HepG2 (cell line): ENCODE data around the gene GABARAPL2. TPM values are rescaled to one million over a fixed set of nuclear protein-coding genes. Genes with fewer than 3 reads are reported as not detected.

Experiments used
- ATAC-seq: fragments of 200-7000 bp; cut with Tn5 transposase; 3 replicates; pipeline ENCODE4 v1.9.1; 2020; ENCODE audit warnings: mild to moderate bottlenecking, moderate library complexity
- BruUV-seq: library from RNA; stranded (reverse); fragments of 400-500 nt; replicated peaks from 2 replicates; lab custom pipeline; 2021; lab: Mats Ljungman, UMichigan
- CTCF ChIA-PET: fragments of 300-600 bp; formaldehyde crosslinking; extraction: SDS; loops from one replicate; lab custom pipeline; 2021; ENCODE audit warnings: low total read pairs, inconsistent platforms, low intra/inter-chr PET ratio; lab: Yijun Ruan, JAX
- POLR2A ChIA-PET: fragments of 350-600 bp; sonication (Branson Sonifier 250); formaldehyde crosslinking; loops from one replicate; lab custom pipeline; 2020; ENCODE audit warnings: antibody characterized with exemption, inconsistent platforms; lab: Yijun Ruan, JAX
- DNase-seq: peaks from one replicate; pipeline ENCODE4 v3.0.0-alpha.2; 2015; ENCODE audit warnings: low spot score
- FAIRE-seq: peaks from 3 replicates; lab custom pipeline; 2011; peaks lifted over from hg19 to GRCh38; lab: Jason Lieb, UNC
- H2AFZ ChIP-seq: one replicate; pipeline ENCODE4 v1.6.1; 2011; ENCODE audit warnings: low read length, inconsistent platforms
- H3K27ac ChIP-seq: fragments of 300-600 bp; 3 replicates; pipeline ENCODE4 v1.8.0; 2011; ENCODE audit warnings: mixed run types, mild to moderate bottlenecking, mixed read lengths, low read length, inconsistent platforms; ENCODE audit not compliant: insufficient read depth; ENCODE audit errors: extremely low read length
- H3K27me3 ChIP-seq, 2 experiments: fragments of 200-600 bp in 1 of 2; 2 replicates in 1 of 2; 3 replicates in 1 of 2; pipeline versions ENCODE4 v1.6.0 to v1.8.0; 2011; ENCODE audit warnings: low read length in 2 of 2, mild to moderate bottlenecking in 2 of 2, moderate library complexity in 2 of 2, inconsistent platforms in 1 of 2; ENCODE audit not compliant: insufficient read depth in 2 of 2, control insufficient read depth in 1 of 2
- H3K36me3 ChIP-seq, 2 experiments: fragments of 200-600 bp in 1 of 2; replicated peaks in 1 of 2; 2 replicates in 1 of 2; 3 replicates in 1 of 2; pipeline versions ENCODE4 v1.5.1 to v1.8.0; 2011; ENCODE audit warnings: low read length in 2 of 2, inconsistent platforms in 1 of 2; ENCODE audit not compliant: insufficient read depth in 2 of 2, control insufficient read depth in 1 of 2
- H3K4me1 ChIP-seq: 2 replicates; pipeline ENCODE4 v1.5.1; 2012; ENCODE audit warnings: low read length, inconsistent platforms; ENCODE audit not compliant: insufficient read depth
- H3K4me2 ChIP-seq: 2 replicates; pipeline ENCODE4 v1.6.0; 2011; ENCODE audit warnings: low read depth, low read length, inconsistent platforms
- H3K4me3 ChIP-seq, 3 experiments: fragments of 200-600 bp in 1 of 3; sonication (generic), shearing (Covaris generic) in 1 of 3; replicated peaks in 1 of 3; 2 replicates each; pipeline ENCODE4 v1.5.1; 2011 to 2016; ENCODE audit warnings: low read length in 3 of 3, inconsistent platforms in 2 of 3, low read depth in 2 of 3, mild to moderate bottlenecking in 2 of 3, control low read depth in 1 of 3, mixed read lengths in 1 of 3; ENCODE audit not compliant: insufficient read depth in 1 of 3
- H3K79me2 ChIP-seq: one replicate; pipeline ENCODE4 v1.6.1; 2011; ENCODE audit warnings: low read length, inconsistent platforms; ENCODE audit not compliant: insufficient read depth
- H3K9ac ChIP-seq: 2 replicates; pipeline ENCODE4 v1.6.0; 2011; ENCODE audit warnings: mild to moderate bottlenecking, low read depth, low read length, inconsistent platforms; ENCODE audit not compliant: insufficient read depth
- H3K9me3 ChIP-seq: 2 replicates; pipeline ENCODE4 v1.5.1; 2012; ENCODE audit warnings: mild to moderate bottlenecking, low read length
- H4K20me1 ChIP-seq: 2 replicates; pipeline ENCODE4 v1.6.0; 2011; ENCODE audit warnings: inconsistent platforms, mild to moderate bottlenecking, low read length, moderate library complexity; ENCODE audit not compliant: insufficient read depth
- ATAD3A ChIP-seq: sonication (generic); formaldehyde crosslinking; IDR thresholded peaks from 2 replicates; pipeline ENCODE4 v1.4.0; 2020; ENCODE audit warnings: missing genetic modification reagents
- ATF5 ChIP-seq: sonication (generic); formaldehyde crosslinking; IDR thresholded peaks from 2 replicates; pipeline ENCODE4 v1.4.0; 2020; ENCODE audit warnings: mild to moderate bottlenecking, low read depth, missing genetic modification reagents
- BCL3 ChIP-seq: sonication (generic); formaldehyde crosslinking; IDR thresholded peaks from 2 replicates; pipeline ENCODE4 v1.5.1; 2020; ENCODE audit warnings: mild to moderate bottlenecking, missing genetic modification reagents, moderate library complexity
- CHCHD3 ChIP-seq: sonication (generic); formaldehyde crosslinking; IDR thresholded peaks from 2 replicates; pipeline ENCODE4 v1.8.0; 2022; ENCODE audit warnings: mild to moderate bottlenecking, missing genetic modification reagents, moderate library complexity
- HNF1A ChIP-seq, 2 experiments: sonication (generic) in 1 of 2; formaldehyde crosslinking in 1 of 2; IDR thresholded peaks; 2 replicates each; pipeline versions ENCODE4 v1.4.0 to v1.6.1; 2016 to 2020; ENCODE audit warnings: borderline replicate concordance in 1 of 2, low read depth in 1 of 2, mild to moderate bottlenecking in 1 of 2, missing genetic modification reagents in 1 of 2
- MXD1 ChIP-seq: sonication (generic); formaldehyde crosslinking; IDR thresholded peaks from 2 replicates; pipeline ENCODE4 v1.4.0; 2020; ENCODE audit warnings: mild to moderate bottlenecking, missing genetic modification reagents
- RAD21 ChIP-seq: fragments of 450-650 bp; formaldehyde crosslinking; IDR thresholded peaks from 2 replicates; pipeline ENCODE4 v1.5.0; 2020; ENCODE audit warnings: mild to moderate bottlenecking
- RFX3 ChIP-seq: IDR thresholded peaks from 2 replicates; pipeline ENCODE4 v1.6.1; 2016; ENCODE audit warnings: missing biosample characterization, missing genetic modification reagents
- STAT5B ChIP-seq: sonication (generic); formaldehyde crosslinking; IDR thresholded peaks from 2 replicates; pipeline ENCODE4 v1.4.0; 2020; ENCODE audit warnings: missing genetic modification reagents
- THAP7 ChIP-seq: sonication (generic); formaldehyde crosslinking; IDR thresholded peaks from 2 replicates; pipeline ENCODE4 v1.8.1; 2023; ENCODE audit warnings: mild to moderate bottlenecking, missing genetic modification reagents
- ZFX ChIP-seq: sonication (generic); formaldehyde crosslinking; IDR thresholded peaks from 2 replicates; pipeline ENCODE4 v1.4.0; 2020; ENCODE audit warnings: mild to moderate bottlenecking, low read depth, missing genetic modification reagents, moderate library complexity
- ZMYM3 ChIP-seq: sonication (generic); formaldehyde crosslinking; IDR thresholded peaks from 2 replicates; pipeline ENCODE4 v1.5.1; 2020; ENCODE audit warnings: mild to moderate bottlenecking, missing genetic modification reagents
- ZNF580 ChIP-seq: IDR thresholded peaks from 2 replicates; pipeline ENCODE4 v1.6.1; 2016; ENCODE audit warnings: low read depth, borderline replicate concordance
- ZNF747 ChIP-seq: sonication (generic); formaldehyde crosslinking; IDR thresholded peaks from 2 replicates; pipeline ENCODE4 v1.8.1; 2023; ENCODE audit warnings: missing genetic modification reagents, mild to moderate bottlenecking, borderline replicate concordance
- WGBS: methylation state at CpG from one replicate; pipeline ENCODE4 v1.1.6; 2017; ENCODE audit warnings: low lambda C conversion rate; 5-methylcytosine and 5-hydroxymethylcytosine counted together
- in situ Hi-C: cut with HindIII; loops from 2 replicates; pipeline ENCODE4 v1.10.0; 2017; ENCODE audit warnings: low pct_unique_long_range_greater_than_20kb; ENCODE audit not compliant: extremely low pct_ligation_motif_present
- intact Hi-C: fragments of 100-400 bp; cut with micrococcal nuclease; formaldehyde crosslinking; loops from one replicate; pipeline ENCODE4 v1.10.0; 2022; ENCODE audit not compliant: unreplicated experiment
- polyA plus RNA-seq, 8 experiments: library from polyadenylated mRNA; depleted of rRNA in 3 of 8; stranded (reverse) in 7 of 8; unstranded in 1 of 8; fragments of >200 nt; fragmentation: Illumina TruSeq in 4 of 8; extraction: Trizol in 4 of 8; gene quantifications; 2 replicates each; pipeline versions ENCODE4 v1.2.1 to v1.2.3, GENCODE V29; 2011 to 2016; ENCODE audit warnings: low read depth in 4 of 8, missing spikeins in 1 of 8, mixed read lengths in 1 of 8; ENCODE audit not compliant: insufficient read depth in 1 of 8
- total RNA-seq, 5 experiments: library from RNA; depleted of rRNA; stranded (reverse); fragments of >200 nt; fragmentation: Illumina TruSeq; extraction: Trizol; gene quantifications; 2 replicates each; pipeline ENCODE4 v1.2.3, GENCODE V29; 2016; ENCODE audit warnings: low read depth in 1 of 5

GABARAPL2 gene
- total and polyA plus RNA-seq, 2 of the 13 experiments (the other 11 are each of a cell fraction or from before 2014, with no cell fraction given) = 76.4 to 83.0 TPM

- peak; percentile 91 for DNase-seq
- peak; percentile 94 for ATAC-seq
- in situ Hi-C loops = no loop called here
- Histone ChIP-seq H3K4me1 (peaks cover 28% of the 10 kb centered on the region), H3K27me3 (peaks cover 0 to 12% of the 10 kb centered on the region in 2 experiments; a peak in 2 of 5 replicates), H3K27ac (peak within 1 kb of the TSS; percentile 32), H3K79me2 (no peaks in the 10 kb centered on the region), H3K4me3 (peak within 1 kb of the TSS; percentile 68 to 85 (median 70)), H3K4me2 (peak within 1 kb of the TSS; percentile 100), H3K9me3 (no peaks in the 10 kb centered on the region), H2AFZ (peak within 1 kb of the TSS; percentile 61), H4K20me1 (no peaks in the 10 kb centered on the region), H3K36me3 (no peaks in the 10 kb centered on the region), H3K9ac (peak within 1 kb of the TSS; percentile 53)
- CTCF ChIA-PET = interaction anchor here (1.0 kb wide), 1 partner anchor 92 kb away, joined by 3 read pairs; the partner anchor contains the start of gene TMEM170A
- FAIRE-seq = peak; percentile 94
- no TSS peak for BruUV-seq
- under 1% methylated on average over 45 of the region's 75 CpGs for whole genome bisulfite sequencing
- intact Hi-C loops = loop anchor here (1.0 to 5.0 kb wide), 5 partner anchors 9 to 90 kb away; partner anchors contain the start of gene ADAT1
- POLR2A ChIA-PET = interaction anchor here (1.1 to 3.2 kb wide), 5 partner anchors 10 to 250 kb away, joined by 3 to 27 read pairs (median 5); partner anchors contain the start of genes ADAT1, GABARAPL2, KARS1 and TERF2IP
- TF ChIP-seq ZMYM3 (CRISPR knock-in tag) (0 out of 2 replicates have a peak, but pooled peaks have one; percentile 8), BCL3 (peak; percentile 82), RFX3 (CRISPR knock-in tag) (peak; percentile 96), ZNF747 (CRISPR knock-in tag) (peak; percentile 86; the same call in 1 of the 2 replicates), MXD1 (peak; percentile 97), HNF1A (IDR thresholded peaks at IDR 0.05; ENCODE audit: low read depth) (no peak), HNF1A (CRISPR knock-in tag; IDR thresholded peaks at IDR 0.05; ENCODE audit: borderline replicate concordance) (no peak), ZNF580 (CRISPR knock-in tag) (peak; percentile 42; the same call in 1 of the 2 replicates), ZFX (CRISPR knock-in tag) (peak; percentile 80), RAD21 (0 out of 2 replicates have a peak, but pooled peaks have one; percentile 17), CHCHD3 (CRISPR knock-in tag) (peak; percentile 77; the same call in 1 of the 2 replicates), STAT5B (CRISPR knock-in tag) (no peak), ATAD3A (CRISPR knock-in tag) (no peak; the same call in 1 of the 2 replicates), THAP7 (CRISPR knock-in tag) (peak; percentile 54; the same call in 1 of the 2 replicates), ATF5 (CRISPR knock-in tag) (no peak)
Measured at GRCh38 chr16:75555707-75556430, 10.3 kb upstream of the GABARAPL2 start, which contains the start of gene TMEM231. TSS of gene TMEM231 (minus strand) at chr16:75556252. CDS start at chr16:75556209, 43 bp downstream.
